SK-N-MC (cell line): ENCODE results near the gene MVK.

Source experiments
- EZH2 ChIP-seq: fragments of 200-600 bp; sonication (generic); IDR thresholded peaks from one replicate; pipeline ENCODE4 v1.6.1; 2017; ENCODE audit warnings: antibody characterized with exemption
- POLR2AphosphoS5 ChIP-seq: IDR thresholded peaks from 2 replicates; pipeline ENCODE4 v1.6.1; 2012; ENCODE audit warnings: mild to moderate bottlenecking, low read depth, low read length, borderline replicate concordance

DNA sequence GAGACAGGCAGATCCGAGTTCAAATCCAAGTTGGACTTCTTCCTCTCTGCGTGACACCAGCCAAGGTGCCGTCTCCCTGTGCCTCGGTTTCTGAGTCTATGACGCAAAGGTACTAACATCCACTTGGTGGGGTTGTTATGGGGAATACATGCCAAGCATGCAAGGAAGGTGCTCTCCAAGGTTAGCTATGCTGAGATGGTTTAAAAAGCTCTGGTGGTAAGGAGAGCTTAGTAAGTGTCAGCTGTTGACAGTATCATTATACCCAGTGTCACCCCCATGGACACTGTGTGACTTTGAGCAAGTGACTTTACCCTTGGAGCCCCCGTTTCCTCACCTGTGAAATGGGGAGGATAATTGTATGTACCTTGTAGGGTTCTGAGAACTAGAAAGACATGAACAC, 22.5 kb upstream of the MVK start:
- TF ChIP-seq POLR2AphosphoS5 (no peak), EZH2 (no peak)
